Renal pelvis (tissue), 4 donors: ENCODE results near the gene TIMM29. TPM values are rescaled to one million over a fixed set of nuclear protein-coding genes. Genes with fewer than 3 reads are reported as not detected.
"Not testable (repeated sequence)": the region's sequence is repeated elsewhere in the genome, so short reads cannot be mapped to it uniquely, and the experiment has no call there.

Experiments used
- DNase-seq: peaks from one replicate; pipeline ENCODE4 v3.0.0-alpha.2; 2013
- polyA plus RNA-seq, 3 donors: library from polyadenylated mRNA; unstranded; fragments of 120-200 nt; gene quantifications; one replicate each; pipeline ENCODE4 v1.2.1, GENCODE V29; 2013; ENCODE audit not compliant: insufficient read length in 3 of 3

The TIMM29 gene
- polyA plus RNA-seq, 3 donors = 26.3 to 33.3 (median 31.1) TPM

- no peak for DNase-seq
Measured at GRCh38 chr19:10935371-10936059, 6.9 kb downstream of the TIMM29 start.

GRCh38 chr19:10936661-10937084, 8.1 kb downstream of the TIMM29 start:
- peak; percentile 85 for DNase-seq

GRCh38 chr19:10941649-10942048, 13.0 kb downstream of the TIMM29 start:
- DNase-seq = not testable (repeated sequence)

- DNase-seq = not testable (repeated sequence)
Measured at GRCh38 chr19:10943412-10943811, 14.8 kb downstream of the TIMM29 start.

GRCh38 chr19:10945264-10945663, 16.7 kb downstream of the TIMM29 start:
- DNase-seq = no peak

- DNase-seq = no peak
Measured at GRCh38 chr19:10946958-10947657, 18.5 kb downstream of the TIMM29 start.

- DNase-seq = no peak
Measured at GRCh38 chr19:10952809-10953208, 24.2 kb downstream of the TIMM29 start.

GRCh38 chr19:10959277-10959968, 30.8 kb downstream of the TIMM29 start:
- DNase-seq = not testable (repeated sequence)

- DNase-seq = peak; percentile 96
Measured at GRCh38 chr19:10960314-10961072, 31.9 kb downstream of the TIMM29 start, which contains the start of gene SMARCA4. SMARCA4 (plus strand) TSS chr19:10961030; CDS start chr19:10984152, 23,122 bp downstream.

- DNase-seq = no peak
Measured at GRCh38 chr19:10961073-10961860, 32.7 kb downstream of the TIMM29 start.

- no peak for DNase-seq
Measured at GRCh38 chr19:10962863-10963262, 34.3 kb downstream of the TIMM29 start.

- DNase-seq = no peak
Measured at GRCh38 chr19:10963865-10964264, 35.3 kb downstream of the TIMM29 start.

- no peak for DNase-seq
Measured at GRCh38 chr19:10964903-10965302, 36.3 kb downstream of the TIMM29 start.

GRCh38 chr19:10965398-10965797, 36.8 kb downstream of the TIMM29 start:
- no peak for DNase-seq

- no peak for DNase-seq
Measured at GRCh38 chr19:10966809-10967208, 38.2 kb downstream of the TIMM29 start.

GRCh38 chr19:10968527-10969135, 40.0 kb downstream of the TIMM29 start:
- no peak for DNase-seq

GRCh38 chr19:10971107-10971726, 42.6 kb downstream of the TIMM29 start:
- DNase-seq = no peak

- DNase-seq = peak; percentile 71
Measured at GRCh38 chr19:10975374-10976130, 46.9 kb downstream of the TIMM29 start.
